ENCODE data around the gene ADORA1. TPM values are rescaled to one million over a fixed set of nuclear protein-coding genes. Genes with fewer than 3 reads are reported as not detected.

The ADORA1 gene
- total RNA-seq, 2 donors from 2014 or later, result 0.27 to 47.3 TPM

- Histone ChIP-seq H3K27ac (no peak overlapping the region), H3K4me3 (no peak overlapping the region), H3K36me3 (no peaks in the 10 kb centered on the region), H3K4me1 (replicated peaks) (no peaks in the 10 kb centered on the region), H3K27me3 (replicated peaks; ENCODE audit: insufficient read depth) (no peaks in the 10 kb centered on the region), H3K9me3 (no peaks in the 10 kb centered on the region)
- 71% methylated on average over 7 of the region's 7 CpGs for WGBS
- DNase-seq (ENCODE audit: low spot score), result no peak
- TF ChIP-seq POLR2AphosphoS5 (IDR thresholded peaks at IDR 0.05) (no peak), CTCF (IDR thresholded peaks at IDR 0.05) (no peak), POLR2A (IDR thresholded peaks at IDR 0.05) (no peak)
- intact Hi-C loops (cut with DNase I), result no loop called here
These were observed 37.9 kb upstream of the ADORA1 start for GRCh38 chr1:203089651-203090045.

- Histone ChIP-seq H3K36me3 (no peaks in the 10 kb centered on the region), H3K27ac (no peak overlapping the region), H3K4me3 (no peak overlapping the region), H3K27me3 (replicated peaks; ENCODE audit: insufficient read depth) (no peaks in the 10 kb centered on the region), H3K4me1 (replicated peaks) (no peaks in the 10 kb centered on the region), H3K9me3 (no peaks in the 10 kb centered on the region)
- TF ChIP-seq CTCF (IDR thresholded peaks at IDR 0.05) (no peak), POLR2AphosphoS5 (IDR thresholded peaks at IDR 0.05) (no peak), POLR2A (IDR thresholded peaks at IDR 0.05) (no peak)
- no peak for DNase-seq (ENCODE audit: low spot score)
- intact Hi-C loops (cut with DNase I), result no loop called here
- 63% methylated on average over 6 of the region's 6 CpGs for WGBS
These were observed 36.9 kb upstream of the ADORA1 start for GRCh38 chr1:203090421-203091198.

- Histone ChIP-seq H3K4me1 (replicated peaks) (no peaks in the 10 kb centered on the region), H3K4me3 (no peak overlapping the region), H3K36me3 (no peaks in the 10 kb centered on the region), H3K27me3 (replicated peaks; ENCODE audit: insufficient read depth) (no peaks in the 10 kb centered on the region), H3K9me3 (no peaks in the 10 kb centered on the region), H3K27ac (no peak overlapping the region)
- DNase-seq (ENCODE audit: low spot score), result no peak
- 88% methylated on average over 4 of the region's 4 CpGs for WGBS
- no peak for TF ChIP-seq POLR2A (IDR thresholded peaks at IDR 0.05)
- intact Hi-C loops (cut with DNase I), result no loop called here
These were observed 36.4 kb upstream of the ADORA1 start for GRCh38 chr1:203091199-203091477.

GRCh38 chr1:203091761-203092330 is 35.7 kb upstream of the ADORA1 start:
- WGBS, result 61% methylated on average over 6 of the region's 6 CpGs
- DNase-seq (ENCODE audit: low spot score), result no peak
- intact Hi-C loops (cut with DNase I), result no loop called here

More at GRCh38 chr1:203091761-203092330, 35.7 kb upstream of the ADORA1 start:
- H3K4me1 ChIP-seq (replicated peaks), result no peaks in the 10 kb centered on the region
- no peak overlapping the region for H3K4me3 ChIP-seq
- no peaks in the 10 kb centered on the region for H3K9me3 ChIP-seq
- H3K27me3 ChIP-seq (replicated peaks; ENCODE audit: insufficient read depth), result no peaks in the 10 kb centered on the region
- TF ChIP-seq POLR2AphosphoS5 (IDR thresholded peaks at IDR 0.05), result no peak
- TF ChIP-seq POLR2A (IDR thresholded peaks at IDR 0.05), result no peak
- TF ChIP-seq CTCF (IDR thresholded peaks at IDR 0.05), result no peak
- no peak overlapping the region for H3K27ac ChIP-seq
- H3K36me3 ChIP-seq, result no peaks in the 10 kb centered on the region

All from prostate gland (tissue), 2 donors.